Measurements from ENCODE around the gene RPL18.
"Not testable (repeated sequence)": the region's sequence is repeated elsewhere in the genome, so short reads cannot be mapped to it uniquely, and the experiment has no call there.

RPL18 gene

GRCh38 chr19:48618916-48619691 lies at the start of gene RPL18, which contains the start of gene SPHK2:
RPL18 (minus strand) TSS chr19:48619178; CDS start chr19:48619143, 35 bp downstream.
SPHK2 (plus strand) TSS chr19:48619506; CDS start chr19:48620515, 1,009 bp downstream.
- H3K4me3 ChIP-seq (ENCODE audit: low read length): peak within 1 kb of the TSS; percentile 100
- peaks cover 27% of the 10 kb centered on the region for H3K36me3 ChIP-seq (ENCODE audit: control insufficient read depth, insufficient read depth, low read length)
- no peaks in the 10 kb centered on the region for H3K27me3 ChIP-seq (ENCODE audit: control insufficient read depth, insufficient read depth, low read length)
- H3K9me3 ChIP-seq (ENCODE audit: control insufficient read depth, low read length): no peaks in the 10 kb centered on the region
- peak within 1 kb of the TSS; percentile 98 for H3K9ac ChIP-seq (ENCODE audit: low read length)
- peaks cover 44% of the 10 kb centered on the region for H3K4me1 ChIP-seq (ENCODE audit: control insufficient read depth, insufficient read depth, low read length)

- no peaks in the 10 kb centered on the region for H3K36me3 ChIP-seq (ENCODE audit: control insufficient read depth, insufficient read depth, low read length)
- H3K4me3 ChIP-seq (ENCODE audit: low read length): no peak overlapping the region
- no peak overlapping the region for H3K9ac ChIP-seq (ENCODE audit: low read length)
- no peaks in the 10 kb centered on the region for H3K9me3 ChIP-seq (ENCODE audit: control insufficient read depth, low read length)
- H3K27me3 ChIP-seq (ENCODE audit: control insufficient read depth, insufficient read depth, low read length): no peaks in the 10 kb centered on the region
- H3K4me1 ChIP-seq (ENCODE audit: control insufficient read depth, insufficient read depth, low read length): no peaks in the 10 kb centered on the region
These were observed 49.8 kb upstream of the RPL18 start for GRCh38 chr19:48668761-48669160.

- Histone ChIP-seq H3K36me3 (ENCODE audit: control insufficient read depth, insufficient read depth, low read length) (no peaks in the 10 kb centered on the region), H3K4me1 (ENCODE audit: control insufficient read depth, insufficient read depth, low read length) (no peaks in the 10 kb centered on the region), H3K27me3 (ENCODE audit: control insufficient read depth, insufficient read depth, low read length) (no peaks in the 10 kb centered on the region), H3K9ac (ENCODE audit: low read length) (no peak overlapping the region), H3K9me3 (ENCODE audit: control insufficient read depth, low read length) (no peaks in the 10 kb centered on the region), H3K4me3 (ENCODE audit: low read length) (no peak overlapping the region)
These were observed 49.4 kb upstream of the RPL18 start for GRCh38 chr19:48668332-48668731.

GRCh38 chr19:48665786-48666185 lies 46.8 kb upstream of the RPL18 start:
- H3K9ac ChIP-seq (ENCODE audit: low read length): no peak overlapping the region
- no peaks in the 10 kb centered on the region for H3K9me3 ChIP-seq (ENCODE audit: control insufficient read depth, low read length)
- no peaks in the 10 kb centered on the region for H3K36me3 ChIP-seq (ENCODE audit: control insufficient read depth, insufficient read depth, low read length)
- H3K4me1 ChIP-seq (ENCODE audit: control insufficient read depth, insufficient read depth, low read length): peaks cover 7% of the 10 kb centered on the region
- H3K27me3 ChIP-seq (ENCODE audit: control insufficient read depth, insufficient read depth, low read length): no peaks in the 10 kb centered on the region
- H3K4me3 ChIP-seq (ENCODE audit: low read length): no peak overlapping the region

- H3K9ac ChIP-seq (ENCODE audit: low read length): no peak overlapping the region
- H3K27me3 ChIP-seq (ENCODE audit: control insufficient read depth, insufficient read depth, low read length): no peaks in the 10 kb centered on the region
- H3K36me3 ChIP-seq (ENCODE audit: control insufficient read depth, insufficient read depth, low read length): no peaks in the 10 kb centered on the region
- no peak overlapping the region for H3K4me3 ChIP-seq (ENCODE audit: low read length)
- no peaks in the 10 kb centered on the region for H3K9me3 ChIP-seq (ENCODE audit: control insufficient read depth, low read length)
- peaks cover 9% of the 10 kb centered on the region for H3K4me1 ChIP-seq (ENCODE audit: control insufficient read depth, insufficient read depth, low read length)
These were observed 45.5 kb upstream of the RPL18 start for GRCh38 chr19:48664476-48664875.

- H3K9me3 ChIP-seq (ENCODE audit: control insufficient read depth, low read length): no peaks in the 10 kb centered on the region
- no peak overlapping the region for H3K4me3 ChIP-seq (ENCODE audit: low read length)
These were observed 44.7 kb upstream of the RPL18 start for GRCh38 chr19:48663667-48664066.

GRCh38 chr19:48661711-48662090 lies 42.7 kb upstream of the RPL18 start:
- H3K27me3 ChIP-seq (ENCODE audit: control insufficient read depth, insufficient read depth, low read length): no peaks in the 10 kb centered on the region
- H3K4me3 ChIP-seq (ENCODE audit: low read length): no peak overlapping the region
- no peak overlapping the region for H3K9ac ChIP-seq (ENCODE audit: low read length)
- H3K36me3 ChIP-seq (ENCODE audit: control insufficient read depth, insufficient read depth, low read length): no peaks in the 10 kb centered on the region
- peaks cover 9% of the 10 kb centered on the region for H3K4me1 ChIP-seq (ENCODE audit: control insufficient read depth, insufficient read depth, low read length)
- H3K9me3 ChIP-seq (ENCODE audit: control insufficient read depth, low read length): no peaks in the 10 kb centered on the region

More at GRCh38 chr19:48663667-48664066, 44.7 kb upstream of the RPL18 start:
- Histone ChIP-seq H3K4me1 (ENCODE audit: control insufficient read depth, insufficient read depth, low read length) (peaks cover 9% of the 10 kb centered on the region), H3K27me3 (ENCODE audit: control insufficient read depth, insufficient read depth, low read length) (no peaks in the 10 kb centered on the region), H3K36me3 (ENCODE audit: control insufficient read depth, insufficient read depth, low read length) (no peaks in the 10 kb centered on the region), H3K9ac (ENCODE audit: low read length) (no peak overlapping the region)

- no peak overlapping the region for H3K4me3 ChIP-seq (ENCODE audit: low read length)
- peaks cover 9% of the 10 kb centered on the region for H3K4me1 ChIP-seq (ENCODE audit: control insufficient read depth, insufficient read depth, low read length)
- no peak overlapping the region for H3K9ac ChIP-seq (ENCODE audit: low read length)
- H3K36me3 ChIP-seq (ENCODE audit: control insufficient read depth, insufficient read depth, low read length): no peaks in the 10 kb centered on the region
- no peaks in the 10 kb centered on the region for H3K27me3 ChIP-seq (ENCODE audit: control insufficient read depth, insufficient read depth, low read length)
- H3K9me3 ChIP-seq (ENCODE audit: control insufficient read depth, low read length): no peaks in the 10 kb centered on the region
These were observed 42.1 kb upstream of the RPL18 start for GRCh38 chr19:48660852-48661710.

GRCh38 chr19:48659768-48660167 lies 40.8 kb upstream of the RPL18 start:
- Histone ChIP-seq H3K27me3 (ENCODE audit: control insufficient read depth, insufficient read depth, low read length) (no peaks in the 10 kb centered on the region), H3K9ac (ENCODE audit: low read length) (no peak overlapping the region), H3K36me3 (ENCODE audit: control insufficient read depth, insufficient read depth, low read length) (no peaks in the 10 kb centered on the region), H3K4me3 (ENCODE audit: low read length) (no peak overlapping the region), H3K4me1 (ENCODE audit: control insufficient read depth, insufficient read depth, low read length) (peaks cover 9% of the 10 kb centered on the region), H3K9me3 (ENCODE audit: control insufficient read depth, low read length) (no peaks in the 10 kb centered on the region)

- no peaks in the 10 kb centered on the region for H3K27me3 ChIP-seq (ENCODE audit: control insufficient read depth, insufficient read depth, low read length)
- H3K9me3 ChIP-seq (ENCODE audit: control insufficient read depth, low read length): no peaks in the 10 kb centered on the region
- peaks cover 9% of the 10 kb centered on the region for H3K4me1 ChIP-seq (ENCODE audit: control insufficient read depth, insufficient read depth, low read length)
- no peak overlapping the region for H3K9ac ChIP-seq (ENCODE audit: low read length)
- H3K4me3 ChIP-seq (ENCODE audit: low read length): no peak overlapping the region
- H3K36me3 ChIP-seq (ENCODE audit: control insufficient read depth, insufficient read depth, low read length): no peaks in the 10 kb centered on the region
These were observed 39.5 kb upstream of the RPL18 start for GRCh38 chr19:48658483-48658882.

- not testable (repeated sequence) for H3K27me3 ChIP-seq (ENCODE audit: control insufficient read depth, insufficient read depth, low read length); H3K9ac ChIP-seq (ENCODE audit: low read length); H3K9me3 ChIP-seq (ENCODE audit: control insufficient read depth, low read length); H3K36me3 ChIP-seq (ENCODE audit: control insufficient read depth, insufficient read depth, low read length); H3K4me3 ChIP-seq (ENCODE audit: low read length); H3K4me1 ChIP-seq (ENCODE audit: control insufficient read depth, insufficient read depth, low read length)
These were observed 38.9 kb upstream of the RPL18 start for GRCh38 chr19:48657828-48658227.

GRCh38 chr19:48656840-48657474 lies 38.0 kb upstream of the RPL18 start:
- no peak overlapping the region for H3K9ac ChIP-seq (ENCODE audit: low read length)

More at GRCh38 chr19:48656840-48657474, 38.0 kb upstream of the RPL18 start:
- no peaks in the 10 kb centered on the region for H3K27me3 ChIP-seq (ENCODE audit: control insufficient read depth, insufficient read depth, low read length)
- H3K9me3 ChIP-seq (ENCODE audit: control insufficient read depth, low read length): no peaks in the 10 kb centered on the region
- no peaks in the 10 kb centered on the region for H3K36me3 ChIP-seq (ENCODE audit: control insufficient read depth, insufficient read depth, low read length)
- H3K4me1 ChIP-seq (ENCODE audit: control insufficient read depth, insufficient read depth, low read length): peaks cover 9% of the 10 kb centered on the region
- no peak overlapping the region for H3K4me3 ChIP-seq (ENCODE audit: low read length)

Measured in mucosa of stomach (tissue), 1 donor.